ENCODE data around the gene ODC1. TPM values are rescaled to one million over a fixed set of nuclear protein-coding genes. Genes with fewer than 3 reads are reported as not detected.

The ODC1 gene
- polyA plus RNA-seq, 1 donor (not counting 4 experiments of a cell fraction or from before 2014, with no cell fraction given), result 637 TPM

GRCh38 chr2:10480359-10480949 is 32.3 kb upstream of the ODC1 start:
- Histone ChIP-seq H3K4me3 (ENCODE audit: control insufficient read depth in 2 of 3, extremely low read depth in 1 of 3, insufficient read depth in 2 of 3, low read depth in 1 of 3, low read length in 3 of 3) (no peak overlapping the region), H3K27me3 (ENCODE audit: control insufficient read depth, extremely low read depth, insufficient read depth, low read length) (peaks cover 19% of the 10 kb centered on the region), H3K79me2 (ENCODE audit: control insufficient read depth, insufficient read depth, low read length) (no peaks in the 10 kb centered on the region), H3K4me2 (ENCODE audit: control insufficient read depth, extremely low read depth, insufficient read depth, low read depth, low read length) (no peak overlapping the region), H3K27ac (ENCODE audit: control insufficient read depth, insufficient read depth, low read length) (no peak overlapping the region), H3K9me3 (ENCODE audit: control insufficient read depth, low read depth, low read length) (no peaks in the 10 kb centered on the region), H2AFZ (ENCODE audit: control insufficient read depth, low read length) (no peak overlapping the region), H4K20me1 (ENCODE audit: control insufficient read depth, extremely low read depth, insufficient read depth, low read length) (no peaks in the 10 kb centered on the region), H3K36me3 (ENCODE audit: control insufficient read depth in 2 of 2, extremely low read depth in 1 of 2, insufficient read depth in 2 of 2, low read length in 2 of 2) (no peaks in the 10 kb centered on the region), H3K9ac (ENCODE audit: control insufficient read depth, extremely low read depth, insufficient read depth, low read length) (no peak overlapping the region), H3K9me1 (ENCODE audit: control insufficient read depth, extremely low read depth, insufficient read depth, low read length) (no peaks in the 10 kb centered on the region), H3K4me1 (ENCODE audit: control insufficient read depth, extremely low read depth, insufficient read depth, low read length) (no peaks in the 10 kb centered on the region)
- dilution Hi-C loops (cut with MboI; ENCODE audit: extremely low pct_ligation_motif_present, low sequenced_read_pairs), result no loop called here
- FAIRE-seq (no peak), DNase-seq (ENCODE audit: low read depth, low spot score) (no peak)
- no peak for TF ChIP-seq CTCF (optimal IDR thresholded peaks at IDR 0.05 in 1 of 3, IDR thresholded peaks at IDR 0.05 in 1 of 3, conservative IDR thresholded peaks at IDR 0.05 in 1 of 3; ENCODE audit: extremely low read depth in 1 of 3, insufficient read depth in 2 of 3, low read length in 3 of 3)
- no peak for TF ChIP-seq EZH2 (IDR thresholded peaks at IDR 0.05; ENCODE audit: low read length)

GRCh38 chr2:10478916-10479315 is 30.8 kb upstream of the ODC1 start:
- dilution Hi-C loops (cut with MboI; ENCODE audit: extremely low pct_ligation_motif_present, low sequenced_read_pairs), result no loop called here

GRCh38 chr2:10478298-10478625 is 30.1 kb upstream of the ODC1 start:
- DNase-seq (ENCODE audit: low read depth, low spot score) (no peak), FAIRE-seq (no peak)
- no peaks in the 10 kb centered on the region for H3K36me3 ChIP-seq (ENCODE audit: control insufficient read depth in 2 of 2, extremely low read depth in 1 of 2, insufficient read depth in 2 of 2, low read length in 2 of 2)
- H3K27me3 ChIP-seq (ENCODE audit: control insufficient read depth, extremely low read depth, insufficient read depth, low read length), result peaks cover 19% of the 10 kb centered on the region
- no peaks in the 10 kb centered on the region for H3K4me1 ChIP-seq (ENCODE audit: control insufficient read depth, extremely low read depth, insufficient read depth, low read length)
- TF ChIP-seq EZH2 (IDR thresholded peaks at IDR 0.05; ENCODE audit: low read length) (no peak), CTCF (optimal IDR thresholded peaks at IDR 0.05 in 1 of 3, IDR thresholded peaks at IDR 0.05 in 1 of 3, conservative IDR thresholded peaks at IDR 0.05 in 1 of 3; ENCODE audit: extremely low read depth in 1 of 3, insufficient read depth in 2 of 3, low read length in 3 of 3) (no peak)
- no peak overlapping the region for H3K4me3 ChIP-seq (ENCODE audit: control insufficient read depth in 2 of 3, extremely low read depth in 1 of 3, insufficient read depth in 2 of 3, low read depth in 1 of 3, low read length in 3 of 3)
- no peak overlapping the region for H3K9ac ChIP-seq (ENCODE audit: control insufficient read depth, extremely low read depth, insufficient read depth, low read length)
- H3K27ac ChIP-seq (ENCODE audit: control insufficient read depth, insufficient read depth, low read length), result no peak overlapping the region
- no peaks in the 10 kb centered on the region for H3K9me3 ChIP-seq (ENCODE audit: control insufficient read depth, low read depth, low read length)
- no peaks in the 10 kb centered on the region for H3K9me1 ChIP-seq (ENCODE audit: control insufficient read depth, extremely low read depth, insufficient read depth, low read length)
- H2AFZ ChIP-seq (ENCODE audit: control insufficient read depth, low read length), result no peak overlapping the region
- H3K79me2 ChIP-seq (ENCODE audit: control insufficient read depth, insufficient read depth, low read length), result no peaks in the 10 kb centered on the region
- H3K4me2 ChIP-seq (ENCODE audit: control insufficient read depth, extremely low read depth, insufficient read depth, low read depth, low read length), result no peak overlapping the region
- dilution Hi-C loops (cut with MboI; ENCODE audit: extremely low pct_ligation_motif_present, low sequenced_read_pairs), result no loop called here
- H4K20me1 ChIP-seq (ENCODE audit: control insufficient read depth, extremely low read depth, insufficient read depth, low read length), result no peaks in the 10 kb centered on the region

More at GRCh38 chr2:10478916-10479315, 30.8 kb upstream of the ODC1 start:
- no peak overlapping the region for H3K4me2 ChIP-seq (ENCODE audit: control insufficient read depth, extremely low read depth, insufficient read depth, low read depth, low read length)
- no peaks in the 10 kb centered on the region for H3K79me2 ChIP-seq (ENCODE audit: control insufficient read depth, insufficient read depth, low read length)
- TF ChIP-seq EZH2 (IDR thresholded peaks at IDR 0.05; ENCODE audit: low read length), result no peak
- no peak overlapping the region for H3K9ac ChIP-seq (ENCODE audit: control insufficient read depth, extremely low read depth, insufficient read depth, low read length)
- FAIRE-seq, result no peak
- no peaks in the 10 kb centered on the region for H3K36me3 ChIP-seq (ENCODE audit: control insufficient read depth in 2 of 2, extremely low read depth in 1 of 2, insufficient read depth in 2 of 2, low read length in 2 of 2)
- H3K4me3 ChIP-seq (ENCODE audit: control insufficient read depth in 2 of 3, extremely low read depth in 1 of 3, insufficient read depth in 2 of 3, low read depth in 1 of 3, low read length in 3 of 3), result no peak overlapping the region
- DNase-seq (ENCODE audit: low read depth, low spot score), result no peak
- no peaks in the 10 kb centered on the region for H3K9me3 ChIP-seq (ENCODE audit: control insufficient read depth, low read depth, low read length)
- no peak overlapping the region for H3K27ac ChIP-seq (ENCODE audit: control insufficient read depth, insufficient read depth, low read length)
- no peaks in the 10 kb centered on the region for H4K20me1 ChIP-seq (ENCODE audit: control insufficient read depth, extremely low read depth, insufficient read depth, low read length)
- no peaks in the 10 kb centered on the region for H3K4me1 ChIP-seq (ENCODE audit: control insufficient read depth, extremely low read depth, insufficient read depth, low read length)
- peaks cover 19% of the 10 kb centered on the region for H3K27me3 ChIP-seq (ENCODE audit: control insufficient read depth, extremely low read depth, insufficient read depth, low read length)
- no peak overlapping the region for H2AFZ ChIP-seq (ENCODE audit: control insufficient read depth, low read length)
- H3K9me1 ChIP-seq (ENCODE audit: control insufficient read depth, extremely low read depth, insufficient read depth, low read length), result no peaks in the 10 kb centered on the region
